C4-2B (cell line): Measurements from ENCODE around the gene PI4K2B.

ENCODE experiments used
- ZFX ChIP-seq: fragments of 450-650 bp; IDR thresholded peaks from 2 replicates; pipeline ENCODE4 v1.6.1; 2017
- TF ChIP-seq, protein P1 (sequence below): fragments of 450-650 bp; conservative IDR thresholded peaks from 2 replicates; pipeline ENCODE4 v1.5.1; 2017; ENCODE audit warnings: mild to moderate bottlenecking

DNA sequence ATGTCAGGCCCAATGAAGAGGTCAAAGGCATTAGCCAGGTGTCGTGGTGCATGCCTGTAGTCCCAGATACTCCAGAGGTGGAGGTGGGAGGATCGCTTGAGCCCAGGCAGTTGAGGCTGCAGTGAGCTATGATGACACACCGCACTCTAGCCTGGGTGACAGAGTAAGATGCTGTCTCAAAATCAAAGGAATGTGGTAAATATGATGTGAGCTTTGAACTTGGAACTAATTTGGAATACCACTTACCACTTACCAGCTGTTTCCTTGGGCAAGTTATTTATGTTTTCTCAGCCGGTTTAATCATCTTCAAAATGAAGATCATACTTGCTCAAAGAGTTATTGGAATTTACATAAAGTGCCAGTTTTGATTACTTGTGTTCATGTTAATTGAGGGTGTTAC is 49.8 kb upstream of the PI4K2B start:
- TF ChIP-seq, protein P1, sequence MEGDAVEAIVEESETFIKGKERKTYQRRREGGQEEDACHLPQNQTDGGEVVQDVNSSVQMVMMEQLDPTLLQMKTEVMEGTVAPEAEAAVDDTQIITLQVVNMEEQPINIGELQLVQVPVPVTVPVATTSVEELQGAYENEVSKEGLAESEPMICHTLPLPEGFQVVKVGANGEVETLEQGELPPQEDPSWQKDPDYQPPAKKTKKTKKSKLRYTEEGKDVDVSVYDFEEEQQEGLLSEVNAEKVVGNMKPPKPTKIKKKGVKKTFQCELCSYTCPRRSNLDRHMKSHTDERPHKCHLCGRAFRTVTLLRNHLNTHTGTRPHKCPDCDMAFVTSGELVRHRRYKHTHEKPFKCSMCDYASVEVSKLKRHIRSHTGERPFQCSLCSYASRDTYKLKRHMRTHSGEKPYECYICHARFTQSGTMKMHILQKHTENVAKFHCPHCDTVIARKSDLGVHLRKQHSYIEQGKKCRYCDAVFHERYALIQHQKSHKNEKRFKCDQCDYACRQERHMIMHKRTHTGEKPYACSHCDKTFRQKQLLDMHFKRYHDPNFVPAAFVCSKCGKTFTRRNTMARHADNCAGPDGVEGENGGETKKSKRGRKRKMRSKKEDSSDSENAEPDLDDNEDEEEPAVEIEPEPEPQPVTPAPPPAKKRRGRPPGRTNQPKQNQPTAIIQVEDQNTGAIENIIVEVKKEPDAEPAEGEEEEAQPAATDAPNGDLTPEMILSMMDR = no peak
- no peak for TF ChIP-seq ZFX
